Spinal cord (tissue), 10 donors: ENCODE data around the gene PHTF2. TPM values are rescaled to one million over a fixed set of nuclear protein-coding genes. Genes with fewer than 3 reads are reported as not detected.

Experiments
- DNase-seq, 6 donors: peaks; one replicate each; pipeline versions ENCODE4 v3.0.0 to v3.0.0-alpha.2; 2013 to 2015; ENCODE audit warnings: low spot score in 6 of 6, low read depth in 4 of 6
- H3K27ac ChIP-seq: one replicate; pipeline ENCODE4 v1.5.1; 2013; ENCODE audit warnings: low read depth, low read length, control low read depth
- H3K27me3 ChIP-seq: one replicate; pipeline ENCODE4 v1.6.1; 2013; ENCODE audit warnings: low read length; ENCODE audit not compliant: control insufficient read depth, insufficient read depth
- H3K36me3 ChIP-seq: one replicate; pipeline ENCODE4 v1.6.1; 2013; ENCODE audit warnings: low read length; ENCODE audit not compliant: control insufficient read depth, insufficient read depth
- H3K4me1 ChIP-seq: one replicate; pipeline ENCODE4 v1.6.1; 2013; ENCODE audit warnings: low read length; ENCODE audit not compliant: control insufficient read depth, insufficient read depth
- H3K4me3 ChIP-seq: one replicate; pipeline ENCODE4 v1.5.1; 2013; ENCODE audit warnings: low read depth, low read length, control low read depth
- H3K9me3 ChIP-seq: one replicate; pipeline ENCODE4 v1.6.1; 2013; ENCODE audit warnings: low read length; ENCODE audit not compliant: control insufficient read depth, insufficient read depth
- WGBS: methylation state at CpG from one replicate; pipeline ENCODE4 v1.1.5; 2013; ENCODE audit warnings: missing lambda C conversion rate; ENCODE audit not compliant: insufficient coverage; 5-methylcytosine and 5-hydroxymethylcytosine counted together
- polyA plus RNA-seq, 2 donors: library from polyadenylated mRNA; unstranded; fragments of 120-200 nt; gene quantifications; one replicate each; pipeline ENCODE4 v1.2.1, GENCODE V29; 2013; ENCODE audit not compliant: insufficient read length in 2 of 2
- total RNA-seq, 2 donors: library from RNA; depleted of rRNA in 1 of 2; stranded (reverse); fragments of 120-200 nt in 1 of 2; fragments of >200 nt in 1 of 2; gene quantifications; one replicate each; pipeline versions ENCODE4 v1.2.3 to v1.2.4, GENCODE V29; 2013 to 2014
- donor health status: healthy.

The PHTF2 gene
- total and polyA plus RNA-seq, 4 donors, result 23.2 to 50.5 (median 26.9) TPM

GRCh38 chr7:77788327-77788902 is 10.2 kb upstream of the PHTF2 start:
- no CpG with 5 or more reads among the region's 2 CpGs for WGBS
- Histone ChIP-seq H3K36me3 (peaks cover 2% of the 10 kb centered on the region), H3K4me1 (no peaks in the 10 kb centered on the region), H3K27me3 (no peaks in the 10 kb centered on the region), H3K27ac (no peak overlapping the region), H3K9me3 (no peaks in the 10 kb centered on the region), H3K4me3 (no peak overlapping the region)
- DNase-seq, result no peak

DNA sequence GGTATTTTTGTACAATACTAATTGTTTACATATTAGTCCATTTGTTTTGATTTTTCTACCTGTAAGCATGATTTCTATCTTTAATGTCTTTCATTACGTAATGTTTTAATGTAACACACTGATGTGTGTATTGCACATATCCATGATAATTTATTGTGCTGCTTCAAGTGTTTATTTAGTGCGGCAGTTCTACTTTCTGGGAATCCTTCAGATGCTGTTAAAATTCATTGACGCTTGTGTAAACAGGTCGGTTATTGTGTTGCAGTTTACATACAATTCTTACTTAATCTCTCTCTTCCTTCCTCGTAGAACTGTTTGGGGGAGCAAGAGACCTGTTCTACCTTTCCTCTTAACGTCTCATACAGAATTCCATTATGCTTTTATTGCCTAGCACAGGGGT is 7.2 kb upstream of the PHTF2 start:
- H3K27me3 ChIP-seq, result no peaks in the 10 kb centered on the region
- H3K36me3 ChIP-seq, result peaks cover 9% of the 10 kb centered on the region
- no peak overlapping the region for H3K27ac ChIP-seq
- no peak overlapping the region for H3K4me3 ChIP-seq
- no peak for DNase-seq
- H3K9me3 ChIP-seq, result no peaks in the 10 kb centered on the region
- no CpG with 5 or more reads among the region's 6 CpGs for WGBS
- H3K4me1 ChIP-seq, result no peaks in the 10 kb centered on the region

DNA sequence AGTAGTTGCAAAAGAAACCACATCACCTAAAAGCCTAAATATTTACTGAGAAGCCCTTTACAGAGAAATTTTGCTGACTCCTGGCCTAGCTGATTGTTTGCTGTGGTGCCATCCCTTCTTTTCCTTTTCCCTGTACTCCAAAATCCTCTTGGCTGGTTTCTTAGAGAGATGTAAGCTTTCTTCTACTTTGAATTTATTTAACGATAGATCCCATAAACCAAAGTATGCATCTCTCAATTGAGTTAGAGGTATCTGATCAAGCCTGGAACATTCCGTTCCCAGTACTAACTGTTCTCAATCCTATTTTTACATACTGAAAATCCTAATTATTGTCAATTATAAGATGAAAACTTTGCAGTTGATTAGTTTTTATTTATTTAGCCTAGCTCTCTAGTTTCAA is 6.6 kb upstream of the PHTF2 start:
- Histone ChIP-seq H3K9me3 (no peaks in the 10 kb centered on the region), H3K36me3 (peaks cover 9% of the 10 kb centered on the region), H3K4me3 (no peak overlapping the region), H3K4me1 (no peaks in the 10 kb centered on the region), H3K27ac (no peak overlapping the region), H3K27me3 (no peaks in the 10 kb centered on the region)
- DNase-seq, result no peak
- WGBS, result no CpG with 5 or more reads among the region's 2 CpGs

DNA sequence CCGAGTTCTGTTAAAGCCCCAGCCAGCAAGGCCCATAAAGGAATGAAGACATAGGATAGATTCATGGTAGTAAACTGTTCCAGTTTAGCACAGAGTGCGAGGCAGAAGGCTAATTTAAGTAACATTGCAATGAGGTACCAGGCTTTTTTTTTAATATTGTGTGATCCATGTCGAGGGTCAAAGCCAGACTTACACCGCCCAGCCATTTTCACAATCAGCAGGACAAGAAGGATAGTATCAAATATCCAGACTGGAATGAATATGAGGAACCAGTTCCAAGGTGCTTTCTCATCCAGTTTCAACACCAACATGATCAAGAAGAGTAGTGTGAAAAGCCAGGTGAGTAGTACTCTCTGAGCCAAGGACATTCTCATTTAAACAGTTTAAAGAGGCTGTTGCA is 4.6 kb upstream of the PHTF2 start:
- H3K4me3 ChIP-seq, result no peak overlapping the region
- peaks cover 4% of the 10 kb centered on the region for H3K4me1 ChIP-seq
- H3K36me3 ChIP-seq, result peaks cover 9% of the 10 kb centered on the region
- WGBS, result 100% methylated on average over 1 of the region's 4 CpGs
- no peaks in the 10 kb centered on the region for H3K9me3 ChIP-seq
- no peak for DNase-seq
- H3K27me3 ChIP-seq, result no peaks in the 10 kb centered on the region
- no peak overlapping the region for H3K27ac ChIP-seq

- no CpG with 5 or more reads among the region's 3 CpGs for WGBS
- H3K4me1 ChIP-seq, result peaks cover 4% of the 10 kb centered on the region
- peaks cover 12% of the 10 kb centered on the region for H3K36me3 ChIP-seq
- no peaks in the 10 kb centered on the region for H3K27me3 ChIP-seq
- no peak overlapping the region for H3K27ac ChIP-seq
- no peak overlapping the region for H3K4me3 ChIP-seq
- DNase-seq, result no peak
- no peaks in the 10 kb centered on the region for H3K9me3 ChIP-seq
Measured at GRCh38 chr7:77796109-77796508, 2.5 kb upstream of the PHTF2 start.

GRCh38 chr7:77796960-77797359 is 1.6 kb upstream of the PHTF2 start:
- WGBS, result no CpG with 5 or more reads among the region's 5 CpGs
- Histone ChIP-seq H3K4me3 (peak overlapping the region; percentile 99), H3K36me3 (peaks cover 12% of the 10 kb centered on the region), H3K27me3 (no peaks in the 10 kb centered on the region), H3K9me3 (no peaks in the 10 kb centered on the region), H3K27ac (no peak overlapping the region), H3K4me1 (peaks cover 4% of the 10 kb centered on the region)
- DNase-seq, result no peak

- peak overlapping the region; percentile 99 for H3K4me3 ChIP-seq
- DNase-seq, result no peak
- WGBS, result 0% methylated on average over 34 of the region's 35 CpGs
- H3K4me1 ChIP-seq, result peaks cover 4% of the 10 kb centered on the region
- peak overlapping the region; percentile 97 for H3K27ac ChIP-seq
- H3K36me3 ChIP-seq, result peaks cover 12% of the 10 kb centered on the region
- no peaks in the 10 kb centered on the region for H3K27me3 ChIP-seq
- no peaks in the 10 kb centered on the region for H3K9me3 ChIP-seq
Measured at GRCh38 chr7:77797734-77798393, 709 bp upstream of the PHTF2 start.

GRCh38 chr7:77799078-77799964 is 748 bp downstream of the PHTF2 start:
- DNase-seq, result peak; percentile 26 to 76 (median 38)
- Histone ChIP-seq H3K4me1 (peaks cover 4% of the 10 kb centered on the region), H3K4me3 (peak overlapping the region; percentile 99), H3K9me3 (no peaks in the 10 kb centered on the region), H3K27ac (peak overlapping the region; percentile 97), H3K36me3 (peaks cover 9% of the 10 kb centered on the region), H3K27me3 (no peaks in the 10 kb centered on the region)
- 0% methylated on average over 49 of the region's 55 CpGs for WGBS

DNA sequence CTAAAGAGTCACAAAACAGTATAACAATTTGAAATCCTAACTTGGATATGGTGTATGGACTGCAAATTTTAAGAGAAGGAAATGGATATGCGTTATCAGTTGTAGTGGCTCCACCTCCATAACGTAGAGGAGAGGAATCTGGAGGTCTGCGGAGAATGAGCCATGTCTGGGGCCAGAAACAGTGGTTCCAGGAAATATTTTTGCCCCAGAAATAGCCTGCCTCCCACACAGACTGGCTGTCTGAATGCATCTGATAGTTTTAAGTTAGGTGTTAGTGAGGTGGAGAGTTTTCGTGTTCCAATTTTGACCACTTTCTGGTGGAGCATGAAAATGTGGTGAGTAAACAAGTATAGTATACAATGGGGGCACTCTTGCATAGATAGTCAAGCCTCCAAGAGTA is 1.6 kb downstream of the PHTF2 start:
- Histone ChIP-seq H3K36me3 (peaks cover 4% of the 10 kb centered on the region), H3K27ac (no peak overlapping the region), H3K27me3 (no peaks in the 10 kb centered on the region), H3K9me3 (peaks cover 1% of the 10 kb centered on the region), H3K4me3 (peak overlapping the region; percentile 99), H3K4me1 (peaks cover 4% of the 10 kb centered on the region)
- no peak for DNase-seq
- 64% methylated on average over 2 of the region's 4 CpGs for WGBS
